ENCODE measurements around the gene GALNS.

- TF ChIP-seq POLR2A (IDR thresholded peaks at IDR 0.05) (no peak), CTCF (IDR thresholded peaks at IDR 0.05) (no peak)
These were observed 11.0 kb upstream of the GALNS start for GRCh38 chr16:88867581-88868246.

Measured in vagina (tissue), 2 donors.